Stimulated activated CD4-positive, alpha-beta T cell treated with anti-CD3 and anti-CD28 coated beads, Interleukin-1b, Interleukin-23, amount 100 ng/mL, for 48 hours (primary cell): Measurements from ENCODE around the gene TCERG1L.
"Not testable (repeated sequence)": the region's sequence is repeated elsewhere in the genome, so short reads cannot be mapped to it uniquely, and the experiment has no call there.

Experiments used
- DNase-seq: peaks from one replicate; pipeline ENCODE4 v3.0.0-alpha.2; 2020

The TCERG1L gene

GRCh38 chr10:131158695-131159094 lies 152.8 kb downstream of the TCERG1L start:
- no peak for DNase-seq

- no peak for DNase-seq
Measured at GRCh38 chr10:131157899-131158298, 153.6 kb downstream of the TCERG1L start.

- no peak for DNase-seq
Measured at GRCh38 chr10:131155876-131156230, 155.7 kb downstream of the TCERG1L start.

GRCh38 chr10:131155218-131155875 lies 156.2 kb downstream of the TCERG1L start:
- no peak for DNase-seq

- DNase-seq, result no peak
Measured at GRCh38 chr10:131154306-131155025, 157.1 kb downstream of the TCERG1L start.

GRCh38 chr10:131152456-131152855 lies 159.1 kb downstream of the TCERG1L start:
- not testable (repeated sequence) for DNase-seq

GRCh38 chr10:131150126-131150525 lies 161.4 kb downstream of the TCERG1L start:
- no peak for DNase-seq

- no peak for DNase-seq
Measured at GRCh38 chr10:131149586-131149985, 161.9 kb downstream of the TCERG1L start.

GRCh38 chr10:131149111-131149510 lies 162.4 kb downstream of the TCERG1L start:
- DNase-seq, result no peak

GRCh38 chr10:131148270-131148669 lies 163.3 kb downstream of the TCERG1L start:
- DNase-seq, result no peak

- no peak for DNase-seq
Measured at GRCh38 chr10:131147301-131147975, 164.1 kb downstream of the TCERG1L start.

- DNase-seq, result no peak
Measured at GRCh38 chr10:131146790-131147189, 164.7 kb downstream of the TCERG1L start.

- no peak for DNase-seq
Measured at GRCh38 chr10:131145756-131146155, 165.8 kb downstream of the TCERG1L start.

GRCh38 chr10:131144711-131145375 lies 166.7 kb downstream of the TCERG1L start:
- no peak for DNase-seq

GRCh38 chr10:131144196-131144595 lies 167.3 kb downstream of the TCERG1L start:
- no peak for DNase-seq

- no peak for DNase-seq
Measured at GRCh38 chr10:131143425-131144165, 167.9 kb downstream of the TCERG1L start.

- no peak for DNase-seq
Measured at GRCh38 chr10:131142517-131143380, 168.8 kb downstream of the TCERG1L start.

GRCh38 chr10:131141645-131142516 lies 169.6 kb downstream of the TCERG1L start:
- DNase-seq, result no peak

GRCh38 chr10:131141207-131141606 lies 170.3 kb downstream of the TCERG1L start:
- no peak for DNase-seq

GRCh38 chr10:131140606-131141005 lies 170.9 kb downstream of the TCERG1L start:
- no peak for DNase-seq

- no peak for DNase-seq
Measured at GRCh38 chr10:131137223-131137622, 174.3 kb downstream of the TCERG1L start.
